GM19467 (cell line): ENCODE measurements around the gene ZYX.
"Not testable (repeated sequence)": the region's sequence is repeated elsewhere in the genome, so short reads cannot be mapped to it uniquely, and the experiment has no call there.

Experiments
- ATAC-seq: cut with Tn5 transposase; IDR thresholded peaks from one replicate; pipeline ENCODE4 v1.9.1; 2021; ENCODE audit warnings: mild to moderate bottlenecking, moderate library complexity; ENCODE audit not compliant: unreplicated experiment

Gene ZYX

GRCh38 chr7:143396625-143397556, 15.7 kb downstream of the ZYX start:
- ATAC-seq, result no peak

- no peak for ATAC-seq
Observed at GRCh38 chr7:143397710-143398530, 16.8 kb downstream of the ZYX start.

GRCh38 chr7:143398616-143399015, 17.5 kb downstream of the ZYX start:
- ATAC-seq, result no peak

GRCh38 chr7:143399151-143399550, 18.0 kb downstream of the ZYX start:
- ATAC-seq, result no peak

GRCh38 chr7:143399642-143400041, 18.5 kb downstream of the ZYX start:
- ATAC-seq, result no peak

- ATAC-seq, result no peak
Observed at GRCh38 chr7:143401265-143401664, 20.1 kb downstream of the ZYX start.

- ATAC-seq, result not testable (repeated sequence)
Observed at GRCh38 chr7:143402233-143402632, 21.1 kb downstream of the ZYX start.

GRCh38 chr7:143405173-143406001, 24.2 kb downstream of the ZYX start:
- ATAC-seq, result no peak

GRCh38 chr7:143406002-143406357, 24.8 kb downstream of the ZYX start:
- no peak for ATAC-seq

GRCh38 chr7:143407287-143408251, 26.4 kb downstream of the ZYX start:
- no peak for ATAC-seq

- ATAC-seq, result no peak
Observed at GRCh38 chr7:143408252-143408685, 27.1 kb downstream of the ZYX start.

GRCh38 chr7:143408686-143409561, 27.8 kb downstream of the ZYX start, which contains the start of gene EPHA1:
TSS of gene EPHA1 (minus strand) at chr7:143408856. CDS start at chr7:143408805, 51 bp downstream.
- ATAC-seq, result no peak

- ATAC-seq, result no peak
Observed at GRCh38 chr7:143410521-143411004, 29.4 kb downstream of the ZYX start.

- ATAC-seq, result no peak
Observed at GRCh38 chr7:143411976-143412708, 31.0 kb downstream of the ZYX start.

GRCh38 chr7:143413123-143413522, 32.0 kb downstream of the ZYX start:
- ATAC-seq, result no peak

GRCh38 chr7:143415209-143415608, 34.1 kb downstream of the ZYX start:
- not testable (repeated sequence) for ATAC-seq

- ATAC-seq, result no peak
Observed at GRCh38 chr7:143415742-143416397, 34.7 kb downstream of the ZYX start.
